Gastrocnemius medialis (tissue), 4 donors: ENCODE measurements around the gene DDX31. TPM values are rescaled to one million over a fixed set of nuclear protein-coding genes. Genes with fewer than 3 reads are reported as not detected.

Experiments used
- ATAC-seq, 2 donors: fragments of 150-250 bp; one replicate each; pipeline ENCODE4 v1.9.1; 2016
- DNase-seq, 2 donors: peaks; one replicate each; pipeline ENCODE4 v3.0.0-alpha.2; 2019
- H3K27ac ChIP-seq, 4 donors: fragments of 200-600 bp; sonication (generic); 1 replicate in 1 of 4; 2 replicates in 3 of 4; pipeline ENCODE4 v1.5.1; 2016 to 2018; ENCODE audit warnings: mild to moderate bottlenecking in 2 of 4, moderate library complexity in 1 of 4
- H3K27me3 ChIP-seq, 3 donors: fragments of 200-600 bp; sonication (generic) in 2 of 3; 1 replicate in 1 of 3; 2 replicates in 2 of 3; pipeline versions ENCODE4 v1.5.1 to v1.6.0; 2016 to 2019; ENCODE audit warnings: mild to moderate bottlenecking in 1 of 3, moderate library complexity in 1 of 3
- H3K36me3 ChIP-seq, 2 donors: fragments of 200-600 bp; sonication (generic) in 1 of 2; one replicate each; pipeline ENCODE4 v1.5.1; 2017 to 2018
- H3K4me1 ChIP-seq, 2 donors: fragments of 200-600 bp; sonication (generic) in 1 of 2; one replicate each; pipeline ENCODE4 v1.5.1; 2016 to 2017; ENCODE audit warnings: mild to moderate bottlenecking in 2 of 2
- H3K4me3 ChIP-seq, 4 donors: fragments of 200-600 bp; sonication (generic) in 3 of 4; 1 replicate in 1 of 4; 2 replicates in 3 of 4; pipeline ENCODE4 v1.5.1; 2016 to 2019; ENCODE audit warnings: mild to moderate bottlenecking in 2 of 4
- H3K9me3 ChIP-seq, 3 donors: fragments of 200-600 bp; sonication (generic) in 2 of 3; 1 replicate in 1 of 3; 2 replicates in 2 of 3; pipeline ENCODE4 v1.5.1; 2016 to 2019
- CTCF ChIP-seq, 5 experiments: fragments of 450-650 bp in 3 of 5; fragments of 200-600 bp in 2 of 5; sonication (generic) in 2 of 5; IDR thresholded peaks in 4 of 5; conservative IDR thresholded peaks in 1 of 5; 1 replicate in 4 of 5; 2 replicates in 1 of 5; pipeline ENCODE4 v1.5.1; 2016 to 2019; ENCODE audit warnings: antibody characterized with exemption in 5 of 5, mild to moderate bottlenecking in 3 of 5, moderate library complexity in 3 of 5
- POLR2A ChIP-seq, 2 donors: fragments of 450-650 bp; IDR thresholded peaks; one replicate each; pipeline ENCODE4 v1.6.1; 2017; ENCODE audit warnings: antibody characterized with exemption in 2 of 2, mild to moderate bottlenecking in 2 of 2, moderate library complexity in 2 of 2
- in situ Hi-C, 4 donors: fragments of 200-750 bp; cut with MboI; loops; one replicate each; pipeline versions ENCODE4 v1.15.0 to v1.8.0; 2017; ENCODE audit warnings: low sequenced_read_pairs in 4 of 4
- intact Hi-C: fragments of 100-400 bp; cut with DNase I; formaldehyde crosslinking; loops from one replicate; pipeline ENCODE4 v1.15.1; 2023; ENCODE audit warnings: low total_unique reads
- total RNA-seq, 4 donors: library from RNA; depleted of rRNA; stranded (reverse); fragments of >200 nt; gene quantifications; one replicate each; pipeline versions ENCODE4 v1.1.0 to v1.2.3, GENCODE V29; 2016

DDX31 gene
- total RNA-seq, 4 donors from 2014 or later, result 5.4 to 8.8 (median 6.4) TPM

DNA sequence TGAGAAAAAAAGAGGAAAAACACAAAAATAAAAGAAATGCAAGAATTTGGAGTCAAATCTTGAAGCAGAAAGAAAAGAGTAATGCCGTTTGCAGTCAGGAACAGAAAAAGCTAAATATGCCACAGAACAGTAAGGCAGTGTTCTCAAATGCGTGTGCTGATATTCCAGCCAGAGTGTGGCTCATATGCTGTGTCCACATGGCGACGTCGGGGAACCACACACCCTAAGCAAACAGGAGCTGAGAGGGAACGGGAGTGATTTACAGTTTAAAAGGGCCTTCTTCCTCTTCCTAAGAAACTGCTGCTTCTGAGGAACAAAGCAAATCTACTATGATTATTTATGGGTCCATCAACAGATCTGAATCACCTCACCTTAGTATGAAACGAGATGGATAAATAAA lies 42.7 kb downstream of the DDX31 start:
- no peak overlapping the region for H3K4me3 ChIP-seq
- intact Hi-C loops, result no loop called here
- H3K4me1 ChIP-seq, result no peaks in the 10 kb centered on the region
- ATAC-seq, result no peak
- in situ Hi-C loops, result no loop called here
- no peak overlapping the region for H3K27ac ChIP-seq
- no peaks in the 10 kb centered on the region for H3K27me3 ChIP-seq
- no peak for DNase-seq
- H3K36me3 ChIP-seq, result peaks cover 0 to 67% of the 10 kb centered on the region in 2 donors
- TF ChIP-seq CTCF (IDR thresholded peaks at IDR 0.05 in 4 of 5, conservative IDR thresholded peaks at IDR 0.05 in 1 of 5), result no peak
- no peak for TF ChIP-seq POLR2A (IDR thresholded peaks at IDR 0.05)
- no peaks in the 10 kb centered on the region for H3K9me3 ChIP-seq

- TF ChIP-seq POLR2A (IDR thresholded peaks at IDR 0.05) (no peak), CTCF (IDR thresholded peaks at IDR 0.05 in 4 of 5, conservative IDR thresholded peaks at IDR 0.05 in 1 of 5) (no peak)
- DNase-seq, result no peak
- in situ Hi-C loops, result no loop called here
- no peaks in the 10 kb centered on the region for H3K4me1 ChIP-seq
- H3K27me3 ChIP-seq, result no peaks in the 10 kb centered on the region
- H3K9me3 ChIP-seq, result no peaks in the 10 kb centered on the region
- no peak for ATAC-seq
- no peak overlapping the region for H3K4me3 ChIP-seq
- peaks cover 0 to 66% of the 10 kb centered on the region in 2 donors for H3K36me3 ChIP-seq
- intact Hi-C loops, result no loop called here
- H3K27ac ChIP-seq, result no peak overlapping the region
These were observed 43.5 kb downstream of the DDX31 start for GRCh38 chr9:132626285-132626684.

DNA sequence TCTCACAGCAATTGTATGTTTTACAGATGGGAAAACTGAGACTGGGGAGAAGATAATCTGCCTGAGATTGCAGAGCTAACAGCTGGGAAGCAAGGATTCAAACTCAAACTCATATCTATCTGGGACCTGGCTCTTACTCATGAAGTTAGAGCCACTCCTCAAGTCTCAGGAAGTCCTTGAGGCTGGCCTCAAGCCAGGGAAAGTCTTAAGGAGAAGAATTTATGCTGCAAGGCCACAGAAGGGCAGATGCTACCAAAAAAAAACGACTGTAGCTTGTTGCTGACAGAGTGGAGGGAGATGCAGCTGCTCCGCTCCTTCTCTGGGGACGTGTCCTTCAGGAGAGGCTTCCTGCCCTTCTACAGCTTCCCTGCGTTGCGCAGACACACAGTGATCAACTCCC lies 47.6 kb downstream of the DDX31 start:
- in situ Hi-C loops, result no loop called here
- Histone ChIP-seq H3K4me3 (no peak overlapping the region), H3K36me3 (peaks cover 0 to 54% of the 10 kb centered on the region in 2 donors)

DNA sequence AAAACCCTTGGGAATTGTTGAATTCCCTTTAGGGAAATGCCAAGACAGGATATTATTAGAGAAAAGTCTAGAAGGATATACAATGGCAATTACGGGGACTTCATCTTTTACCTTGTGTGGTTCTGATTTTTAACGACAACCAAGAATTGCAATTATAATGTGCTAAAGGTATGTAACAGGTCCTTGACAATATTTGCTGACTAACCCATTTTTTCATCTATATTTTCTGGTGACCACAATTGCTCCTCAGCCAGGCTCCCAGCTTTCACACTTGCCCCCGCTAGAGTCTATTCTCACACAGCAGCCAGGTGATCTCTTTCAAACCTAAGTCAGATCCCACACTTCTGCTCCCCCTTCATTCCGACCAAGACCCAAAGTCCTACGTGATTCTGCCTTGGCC lies 53.1 kb downstream of the DDX31 start:
- no peaks in the 10 kb centered on the region for H3K4me1 ChIP-seq
- DNase-seq, result no peak
- in situ Hi-C loops, result no loop called here

More for the DNA sequence above, 47.6 kb downstream of the DDX31 start:
- H3K27ac ChIP-seq, result no peak overlapping the region
- intact Hi-C loops, result no loop called here
- ATAC-seq (no peak), DNase-seq (no peak)
- no peaks in the 10 kb centered on the region for H3K27me3 ChIP-seq
- TF ChIP-seq POLR2A (IDR thresholded peaks at IDR 0.05) (no peak), CTCF (IDR thresholded peaks at IDR 0.05 in 4 of 5, conservative IDR thresholded peaks at IDR 0.05 in 1 of 5) (no peak)
- H3K4me1 ChIP-seq, result no peaks in the 10 kb centered on the region
- H3K9me3 ChIP-seq, result no peaks in the 10 kb centered on the region

More for the DNA sequence above, 53.1 kb downstream of the DDX31 start:
- ATAC-seq, result no peak
- no peaks in the 10 kb centered on the region for H3K27me3 ChIP-seq
- TF ChIP-seq CTCF (IDR thresholded peaks at IDR 0.05 in 4 of 5, conservative IDR thresholded peaks at IDR 0.05 in 1 of 5) (no peak), POLR2A (IDR thresholded peaks at IDR 0.05) (no peak)
- H3K9me3 ChIP-seq, result no peaks in the 10 kb centered on the region
- H3K36me3 ChIP-seq, result peaks cover 0 to 63% of the 10 kb centered on the region in 2 donors
- H3K4me3 ChIP-seq, result no peak overlapping the region
- intact Hi-C loops, result no loop called here
- H3K27ac ChIP-seq, result no peak overlapping the region
